ENCODE data around the gene PJA2.
"Not testable (repeated sequence)": the region's sequence is repeated elsewhere in the genome, so short reads cannot be mapped to it uniquely, and the experiment has no call there.

Gene PJA2

GRCh38 chr5:109421956-109422355 lies 12.2 kb upstream of the PJA2 start:
- H3K9ac ChIP-seq = no peak overlapping the region
- no peak for TF ChIP-seq Cebpa-rat (IDR thresholded peaks at IDR 0.05)
- no peaks in the 10 kb centered on the region for H3K36me3 ChIP-seq
- no peak overlapping the region for H3K27ac ChIP-seq
- no peak overlapping the region for H3K4me3 ChIP-seq
- H3K9me3 ChIP-seq = no peaks in the 10 kb centered on the region
- H4K20me1 ChIP-seq = no peaks in the 10 kb centered on the region
- H3K4me1 ChIP-seq = no peaks in the 10 kb centered on the region
- H3K27me3 ChIP-seq = no peaks in the 10 kb centered on the region
- no peak overlapping the region for H3K4me2 ChIP-seq

GRCh38 chr5:109418712-109419352 lies 9.1 kb upstream of the PJA2 start:
- H3K9me3 ChIP-seq = peaks cover 25% of the 10 kb centered on the region
- H3K27me3 ChIP-seq = no peaks in the 10 kb centered on the region
- H3K4me3 ChIP-seq = no peak overlapping the region
- H3K27ac ChIP-seq = no peak overlapping the region
- H3K36me3 ChIP-seq = no peaks in the 10 kb centered on the region
- no peaks in the 10 kb centered on the region for H4K20me1 ChIP-seq
- H3K4me2 ChIP-seq = no peak overlapping the region
- H3K4me1 ChIP-seq = peaks cover under 1% of the 10 kb centered on the region
- TF ChIP-seq Cebpa-rat (IDR thresholded peaks at IDR 0.05) = no peak
- no peak overlapping the region for H3K9ac ChIP-seq

- Histone ChIP-seq H3K9me3 (peaks cover 26% of the 10 kb centered on the region), H3K4me3 (no peak overlapping the region), H3K4me2 (no peak overlapping the region), H3K4me1 (peaks cover 20% of the 10 kb centered on the region), H3K27me3 (no peaks in the 10 kb centered on the region), H4K20me1 (no peaks in the 10 kb centered on the region), H3K36me3 (no peaks in the 10 kb centered on the region), H3K27ac (no peak overlapping the region), H3K9ac (no peak overlapping the region)
- TF ChIP-seq Cebpa-rat (IDR thresholded peaks at IDR 0.05) = no peak
Observed at GRCh38 chr5:109416882-109417281, 7.1 kb upstream of the PJA2 start.

GRCh38 chr5:109413921-109414461 lies 4.2 kb upstream of the PJA2 start:
- Histone ChIP-seq H3K4me1 (peaks cover 30% of the 10 kb centered on the region), H3K4me2 (peak overlapping the region; percentile 90), H3K9me3 (peaks cover 26% of the 10 kb centered on the region)
- not testable (repeated sequence) for H3K27ac ChIP-seq, H4K20me1 ChIP-seq, H3K9ac ChIP-seq, H3K4me3 ChIP-seq, H3K36me3 ChIP-seq, H3K27me3 ChIP-seq

GRCh38 chr5:109413458-109413857 lies 3.7 kb upstream of the PJA2 start:
- H3K36me3 ChIP-seq = no peaks in the 10 kb centered on the region
- H3K4me1 ChIP-seq = peaks cover 30% of the 10 kb centered on the region
- H3K4me3 ChIP-seq = no peak overlapping the region
- no peak overlapping the region for H3K9ac ChIP-seq
- no peak overlapping the region for H3K27ac ChIP-seq
- peaks cover 26% of the 10 kb centered on the region for H3K9me3 ChIP-seq
- peak overlapping the region; percentile 90 for H3K4me2 ChIP-seq
- peaks cover 11% of the 10 kb centered on the region for H4K20me1 ChIP-seq
- TF ChIP-seq Cebpa-rat (IDR thresholded peaks at IDR 0.05) = no peak
- no peaks in the 10 kb centered on the region for H3K27me3 ChIP-seq

GRCh38 chr5:109412981-109413402 lies 3.2 kb upstream of the PJA2 start:
- Histone ChIP-seq H3K4me3 (no peak overlapping the region), H3K4me1 (peaks cover 30% of the 10 kb centered on the region), H3K9me3 (peaks cover 26% of the 10 kb centered on the region), H3K4me2 (peak overlapping the region; percentile 90), H4K20me1 (peaks cover 16% of the 10 kb centered on the region), H3K9ac (no peak overlapping the region), H3K27ac (no peak overlapping the region), H3K27me3 (no peaks in the 10 kb centered on the region), H3K36me3 (no peaks in the 10 kb centered on the region)
- no peak for TF ChIP-seq Cebpa-rat (IDR thresholded peaks at IDR 0.05)

GRCh38 chr5:109411627-109412026 lies 1.9 kb upstream of the PJA2 start:
- Histone ChIP-seq H3K4me3 (peak overlapping the region; percentile 80; the same call in 1 of the 2 replicates), H3K9ac (peak overlapping the region; percentile 94; the same call in 1 of the 2 replicates), H3K36me3 (no peaks in the 10 kb centered on the region), H3K4me1 (peaks cover 43% of the 10 kb centered on the region), H3K4me2 (peak overlapping the region; percentile 90), H4K20me1 (peaks cover 30% of the 10 kb centered on the region), H3K27ac (peak overlapping the region; percentile 96), H3K9me3 (peaks cover 26% of the 10 kb centered on the region), H3K27me3 (no peaks in the 10 kb centered on the region)
- TF ChIP-seq Cebpa-rat (IDR thresholded peaks at IDR 0.05) = no peak

GRCh38 chr5:109411149-109411514 lies 1.4 kb upstream of the PJA2 start:
- Histone ChIP-seq H3K36me3 (peaks cover 2% of the 10 kb centered on the region; the same call in 1 of the 2 replicates), H3K4me3 (peak overlapping the region; percentile 80), H3K27me3 (no peaks in the 10 kb centered on the region), H3K4me1 (peaks cover 44% of the 10 kb centered on the region), H3K9me3 (peaks cover 24% of the 10 kb centered on the region), H3K9ac (peak overlapping the region; percentile 94), H3K27ac (peak overlapping the region; percentile 96), H3K4me2 (peak overlapping the region; percentile 90), H4K20me1 (peaks cover 34% of the 10 kb centered on the region)
- TF ChIP-seq Cebpa-rat (IDR thresholded peaks at IDR 0.05) = no peak

GRCh38 chr5:109410389-109411148 lies 795 bp upstream of the PJA2 start:
- TF ChIP-seq Cebpa-rat (IDR thresholded peaks at IDR 0.05) = no peak
- peak overlapping the region; percentile 94 for H3K9ac ChIP-seq
- peaks cover 23% of the 10 kb centered on the region for H3K9me3 ChIP-seq

More at GRCh38 chr5:109410389-109411148, 795 bp upstream of the PJA2 start:
- Histone ChIP-seq H3K27me3 (no peaks in the 10 kb centered on the region), H4K20me1 (peaks cover 40% of the 10 kb centered on the region), H3K4me3 (peak overlapping the region; percentile 80), H3K27ac (peak overlapping the region; percentile 96), H3K4me2 (peak overlapping the region; percentile 90), H3K4me1 (peaks cover 44% of the 10 kb centered on the region), H3K36me3 (peaks cover 4% of the 10 kb centered on the region; the same call in 1 of the 2 replicates)
